NCI-H2029 treated with DMSO at 0.1 percent for 48 hours (cell line): ENCODE data around the gene FA2H.
"Not testable (repeated sequence)": the region's sequence is repeated elsewhere in the genome, so short reads cannot be mapped to it uniquely, and the experiment has no call there.

Experiments
- DNase-seq: peaks from one replicate; lab custom pipeline; 2025; lab: John Stamatoyannopoulos, UW

FA2H gene

GRCh38 chr16:74770831-74771526 is 3.6 kb downstream of the FA2H start:
- DNase-seq: no peak

GRCh38 chr16:74769586-74770190 is 4.9 kb downstream of the FA2H start:
- DNase-seq: no peak

- DNase-seq: no peak
Observed at GRCh38 chr16:74768239-74768638, 6.4 kb downstream of the FA2H start.

GRCh38 chr16:74767749-74768148 is 6.9 kb downstream of the FA2H start:
- no peak for DNase-seq

- no peak for DNase-seq
Observed at GRCh38 chr16:74766729-74767128, 7.9 kb downstream of the FA2H start.

- not testable (repeated sequence) for DNase-seq
Observed at GRCh38 chr16:74764184-74764583, 10.4 kb downstream of the FA2H start.

GRCh38 chr16:74761665-74762064 is 13.0 kb downstream of the FA2H start:
- DNase-seq: no peak

GRCh38 chr16:74760007-74760767 is 14.4 kb downstream of the FA2H start:
- no peak for DNase-seq

GRCh38 chr16:74759564-74759963 is 15.1 kb downstream of the FA2H start:
- no peak for DNase-seq

- DNase-seq: no peak
Observed at GRCh38 chr16:74758801-74759200, 15.8 kb downstream of the FA2H start.

GRCh38 chr16:74757349-74757748 is 17.3 kb downstream of the FA2H start:
- DNase-seq: no peak

- no peak for DNase-seq
Observed at GRCh38 chr16:74756203-74756602, 18.4 kb downstream of the FA2H start.

GRCh38 chr16:74753180-74753579 is 21.4 kb downstream of the FA2H start:
- DNase-seq: no peak

- no peak for DNase-seq
Observed at GRCh38 chr16:74752756-74753155, 21.9 kb downstream of the FA2H start.

- no peak for DNase-seq
Observed at GRCh38 chr16:74752258-74752657, 22.4 kb downstream of the FA2H start.

- DNase-seq: no peak
Observed at GRCh38 chr16:74751658-74752057, 23.0 kb downstream of the FA2H start.

GRCh38 chr16:74749291-74750055 is 25.1 kb downstream of the FA2H start:
- DNase-seq: no peak

GRCh38 chr16:74748616-74749026 is 26.0 kb downstream of the FA2H start:
- DNase-seq: no peak

GRCh38 chr16:74747716-74748615 is 26.7 kb downstream of the FA2H start:
- no peak for DNase-seq

- DNase-seq: no peak
Observed at GRCh38 chr16:74745926-74746325, 28.7 kb downstream of the FA2H start.

GRCh38 chr16:74745109-74745615 is 29.5 kb downstream of the FA2H start:
- DNase-seq: no peak
